Choroid plexus epithelial cell (primary cell): ENCODE data around the gene RCOR1.

Experiments used
- DNase-seq: peaks from one replicate; pipeline ENCODE4 v3.0.0-alpha.2; 2010; ENCODE audit warnings: low read depth
- H3K4me3 ChIP-seq: 2 replicates; pipeline ENCODE4 v1.5.1; 2011; ENCODE audit warnings: low read depth, mild to moderate bottlenecking, control low read depth, low read length, moderate library complexity
- CTCF ChIP-seq: conservative IDR thresholded peaks from 2 replicates; pipeline ENCODE4 v1.5.1; 2011; ENCODE audit warnings: low read depth, mild to moderate bottlenecking, control low read depth, inconsistent platforms, low read length, moderate library complexity

RCOR1 gene

GRCh38 chr14:102678394-102678793 lies 85.9 kb downstream of the RCOR1 start:
- TF ChIP-seq CTCF, result no peak
- no peak overlapping the region for H3K4me3 ChIP-seq
- DNase-seq, result no peak

- TF ChIP-seq CTCF, result no peak
- no peak for DNase-seq
- no peak overlapping the region for H3K4me3 ChIP-seq
Measured at GRCh38 chr14:102683399-102684297, 91.2 kb downstream of the RCOR1 start.

- DNase-seq, result no peak
- no peak overlapping the region for H3K4me3 ChIP-seq
- no peak for TF ChIP-seq CTCF
Measured at GRCh38 chr14:102684298-102684663, 91.8 kb downstream of the RCOR1 start.

- no peak for DNase-seq
- H3K4me3 ChIP-seq, result no peak overlapping the region
- TF ChIP-seq CTCF, result no peak
Measured at GRCh38 chr14:102686196-102686801, 93.8 kb downstream of the RCOR1 start.

GRCh38 chr14:102688290-102688689 lies 95.8 kb downstream of the RCOR1 start:
- TF ChIP-seq CTCF, result no peak
- no peak overlapping the region for H3K4me3 ChIP-seq
- no peak for DNase-seq

DNA sequence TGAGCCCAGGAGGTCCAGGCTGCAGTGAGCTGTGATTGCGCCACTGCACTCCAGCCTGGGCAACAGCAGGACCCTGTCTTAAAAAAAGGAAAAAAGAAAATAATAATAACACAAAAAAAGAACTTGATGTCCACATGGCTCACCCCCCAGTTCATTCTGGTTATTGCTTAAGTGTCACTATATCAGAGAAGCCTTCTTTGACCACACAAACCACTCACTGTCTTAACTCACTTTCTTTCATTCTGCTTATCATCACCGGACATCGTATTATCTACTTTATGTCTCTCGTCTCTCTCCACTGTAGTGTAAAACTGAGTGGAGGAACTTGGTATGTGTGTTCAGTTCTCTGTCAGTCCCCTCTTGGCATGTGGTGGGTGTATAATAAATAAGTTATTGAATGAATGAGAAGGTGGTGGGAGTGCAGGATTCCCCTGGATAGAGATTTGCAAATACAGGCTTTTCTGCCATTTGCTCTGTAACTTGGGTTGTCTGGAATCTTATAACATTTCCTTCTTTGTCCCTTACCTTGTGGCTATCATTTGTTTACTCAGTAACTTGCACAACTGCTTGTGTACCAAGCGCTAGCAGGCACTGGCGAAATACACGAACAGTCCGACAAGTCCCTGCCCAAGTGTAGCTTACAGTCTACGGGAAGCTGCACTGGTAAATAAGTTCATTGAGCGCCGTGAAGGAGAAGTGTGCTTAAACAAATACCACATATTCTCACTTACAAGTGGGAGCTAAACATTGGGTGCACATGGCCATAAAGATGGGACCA lies 98.2 kb downstream of the RCOR1 start:
- no peak for TF ChIP-seq CTCF
- DNase-seq, result no peak
- no peak overlapping the region for H3K4me3 ChIP-seq
